HEK293 (cell line): ENCODE data around the gene SPATA21.

Source experiments
- CTCF ChIA-PET: fragments of 350-600 bp; formaldehyde crosslinking; extraction: SDS; loops from one replicate; lab custom pipeline; 2021; ENCODE audit warnings: antibody characterized with exemption; lab: Yijun Ruan, JAX
- POLR2A ChIA-PET: fragments of 300-600 bp; formaldehyde crosslinking; extraction: SDS; loops from one replicate; lab custom pipeline; 2020; ENCODE audit warnings: antibody characterized with exemption, inconsistent platforms; lab: Yijun Ruan, JAX
- H3K27ac ChIP-seq: fragments of 200-500 bp; sonication (Bioruptor generic); 2 replicates; pipeline ENCODE4 v1.5.1; 2014; ENCODE audit warnings: low read depth, low read length, control low read depth, inconsistent platforms; ENCODE audit errors: extremely low read depth
- H3K36me3 ChIP-seq, 2 experiments: fragments of 200-500 bp in 1 of 2; sonication (Bioruptor generic) in 1 of 2; 1 replicate in 1 of 2; 2 replicates in 1 of 2; pipeline ENCODE4 v1.5.1; 2014 to 2017; ENCODE audit warnings: inconsistent platforms in 2 of 2, low read length in 2 of 2; ENCODE audit not compliant: control insufficient read depth in 2 of 2, insufficient read depth in 1 of 2
- H3K4me1 ChIP-seq: fragments of 200-500 bp; sonication (Bioruptor generic); 2 replicates; pipeline ENCODE4 v1.5.1; 2014; ENCODE audit warnings: mild to moderate bottlenecking, low read length, inconsistent platforms; ENCODE audit not compliant: control insufficient read depth, insufficient read depth
- H3K4me3 ChIP-seq: 2 replicates; pipeline ENCODE4 v1.5.1; 2011; ENCODE audit warnings: low read depth, mild to moderate bottlenecking, control low read depth, low read length, moderate library complexity
- H3K9me3 ChIP-seq: fragments of 200-500 bp; sonication (Bioruptor generic); 2 replicates; pipeline ENCODE4 v1.5.1; 2014; ENCODE audit warnings: low read depth, low read length, inconsistent platforms; ENCODE audit not compliant: control insufficient read depth, insufficient read depth
- CTCF ChIP-seq: fragments of 450-650 bp; formaldehyde crosslinking; IDR thresholded peaks from 2 replicates; pipeline ENCODE4 v1.5.1; 2016; ENCODE audit warnings: missing biosample characterization, missing genetic modification characterization
- HOXD13 ChIP-seq: sonication (generic); formaldehyde crosslinking; IDR thresholded peaks from 2 replicates; pipeline ENCODE4 v1.8.0; 2022; ENCODE audit warnings: missing genetic modification reagents, borderline replicate concordance
- PRDM1 ChIP-seq: fragments of 450-650 bp; formaldehyde crosslinking; IDR thresholded peaks from 2 replicates; pipeline ENCODE4; 2016; ENCODE audit warnings: missing biosample characterization, missing genetic modification characterization
- PRDM10 ChIP-seq: fragments of 450-650 bp; formaldehyde crosslinking; IDR thresholded peaks from 2 replicates; pipeline ENCODE4 v1.5.1; 2016; ENCODE audit warnings: missing biosample characterization, missing genetic modification characterization
- SCRT2 ChIP-seq: fragments of 450-650 bp; formaldehyde crosslinking; IDR thresholded peaks from 2 replicates; pipeline ENCODE4 v1.5.1; 2016; ENCODE audit warnings: missing biosample characterization, missing genetic modification characterization
- ZNF155 ChIP-seq: fragments of 450-650 bp; formaldehyde crosslinking; IDR thresholded peaks from 2 replicates; pipeline ENCODE4 v1.5.1; 2016; ENCODE audit warnings: missing biosample characterization, missing genetic modification characterization
- ZNF174 ChIP-seq: fragments of 450-650 bp; formaldehyde crosslinking; IDR thresholded peaks from 2 replicates; pipeline ENCODE4 v1.5.0; 2017; ENCODE audit warnings: missing biosample characterization, mild to moderate bottlenecking, missing genetic modification characterization
- ZNF292 ChIP-seq: fragments of 450-650 bp; formaldehyde crosslinking; IDR thresholded peaks from 2 replicates; pipeline ENCODE4 v1.5.1; 2016; ENCODE audit warnings: low read depth, missing biosample characterization, missing genetic modification characterization, borderline replicate concordance
- ZNF311 ChIP-seq: fragments of 450-650 bp; formaldehyde crosslinking; IDR thresholded peaks from 2 replicates; pipeline ENCODE4 v1.5.1; 2017; ENCODE audit warnings: missing biosample characterization, missing genetic modification characterization, borderline replicate concordance
- ZNF416 ChIP-seq: fragments of 450-650 bp; formaldehyde crosslinking; IDR thresholded peaks from 2 replicates; pipeline ENCODE4 v1.5.1; 2016; ENCODE audit warnings: missing biosample characterization, missing genetic modification characterization
- ZNF529 ChIP-seq: fragments of 450-650 bp; formaldehyde crosslinking; IDR thresholded peaks from 2 replicates; pipeline ENCODE4 v1.5.1; 2017; ENCODE audit warnings: missing genetic modification characterization, missing biosample characterization; ENCODE audit not compliant: insufficient replicate concordance
- ZNF629 ChIP-seq: fragments of 450-650 bp; formaldehyde crosslinking; IDR thresholded peaks from 2 replicates; pipeline ENCODE4 v1.5.1; 2017; ENCODE audit warnings: missing biosample characterization, missing genetic modification characterization
- ZNF692 ChIP-seq: fragments of 450-650 bp; formaldehyde crosslinking; IDR thresholded peaks from 2 replicates; pipeline ENCODE4 v1.5.1; 2016; ENCODE audit warnings: missing biosample characterization, missing genetic modification characterization

SPATA21 gene

GRCh38 chr1:16393570-16394521, 43.4 kb downstream of the SPATA21 start:
- Histone ChIP-seq H3K4me1 (no peaks in the 10 kb centered on the region; the same call in 1 of the 2 replicates), H3K36me3 (peaks cover 0 to 67% of the 10 kb centered on the region in 2 experiments; a peak in 2 of 3 replicates), H3K27ac (no peak overlapping the region), H3K4me3 (no peak overlapping the region), H3K9me3 (no peaks in the 10 kb centered on the region)
- TF ChIP-seq CTCF (tag by site-specific recombination) (0 out of 2 replicates have a peak, but pooled peaks have one; percentile 11), ZNF174 (no peak), ZNF529 (tag by site-specific recombination) (no peak)
- POLR2A ChIA-PET, result no interaction called here
- CTCF ChIA-PET, result no interaction called here

- POLR2A ChIA-PET, result no interaction called here
Measured at GRCh38 chr1:16392740-16393569, 44.3 kb downstream of the SPATA21 start.

GRCh38 chr1:16391411-16391810, 45.8 kb downstream of the SPATA21 start:
- Histone ChIP-seq H3K4me1 (peaks cover 2% of the 10 kb centered on the region; the same call in 1 of the 2 replicates), H3K36me3 (peaks cover 0 to 44% of the 10 kb centered on the region in 2 experiments; a peak in 2 of 3 replicates), H3K27ac (no peak overlapping the region), H3K9me3 (no peaks in the 10 kb centered on the region), H3K4me3 (no peak overlapping the region)
- CTCF ChIA-PET, result no interaction called here
- TF ChIP-seq ZNF292 (tag by site-specific recombination) (no peak), ZNF155 (tag by site-specific recombination) (no peak), ZNF629 (0 out of 2 replicates have a peak, but pooled peaks have one; percentile 18)
- POLR2A ChIA-PET, result no interaction called here

More at GRCh38 chr1:16392740-16393569, 44.3 kb downstream of the SPATA21 start:
- TF ChIP-seq SCRT2 (tag by site-specific recombination) (peak; percentile 59), ZNF416 (tag by site-specific recombination) (no peak)
- no peak overlapping the region for H3K27ac ChIP-seq
- CTCF ChIA-PET, result interaction anchor here (1.1 kb wide), 1 partner anchor 29 kb away, joined by 6 read pairs; no protein-coding TSS in a partner anchor
- H3K4me1 ChIP-seq, result no peaks in the 10 kb centered on the region; the same call in 1 of the 2 replicates
- no peak overlapping the region for H3K4me3 ChIP-seq
- H3K9me3 ChIP-seq, result no peaks in the 10 kb centered on the region
- peaks cover 0 to 58% of the 10 kb centered on the region in 2 experiments; a peak in 2 of 3 replicates for H3K36me3 ChIP-seq

- peaks cover 2% of the 10 kb centered on the region; the same call in 1 of the 2 replicates for H3K4me1 ChIP-seq
- ChIA-PET POLR2A (interaction anchor here (1.5 kb wide), 1 partner anchor 12 kb away, joined by 3 read pairs; no protein-coding TSS in a partner anchor), CTCF (interaction anchor here (0.7 kb wide), 1 partner anchor 53 kb away, joined by 3 read pairs; the partner anchor contains the start of gene NECAP2)
- no peak overlapping the region for H3K27ac ChIP-seq
- peaks cover 0 to 16% of the 10 kb centered on the region in 2 experiments; a peak in 2 of 3 replicates for H3K36me3 ChIP-seq
- no peak overlapping the region for H3K4me3 ChIP-seq
- no peaks in the 10 kb centered on the region for H3K9me3 ChIP-seq
- TF ChIP-seq ZNF529 (tag by site-specific recombination) (no peak), ZNF311 (tag by site-specific recombination) (no peak), PRDM10 (tag by site-specific recombination) (peak; percentile 59), HOXD13 (CRISPR knock-in tag) (no peak), ZNF692 (tag by site-specific recombination) (no peak), SCRT2 (tag by site-specific recombination) (no peak), PRDM1 (tag by site-specific recombination) (peak; percentile 68)
Measured at GRCh38 chr1:16387201-16388188, 49.7 kb downstream of the SPATA21 start.
